Ovary (tissue), 9 donors: Measurements from ENCODE around the gene BRAF. TPM values are rescaled to one million over a fixed set of nuclear protein-coding genes. Genes with fewer than 3 reads are reported as not detected.
"Not testable (repeated sequence)": the region's sequence is repeated elsewhere in the genome, so short reads cannot be mapped to it uniquely, and the experiment has no call there.

Experiments used
- DNase-seq, 5 donors: peaks; one replicate each; pipeline ENCODE4 v3.0.0-alpha.2; 2019 to 2020
- H3K27ac ChIP-seq, 2 donors: fragments of 200-600 bp; one replicate each; pipeline versions ENCODE4 v1.5.1 to v1.8.0; 2019 to 2022
- H3K27me3 ChIP-seq: fragments of 200-600 bp; one replicate; pipeline ENCODE4 v1.8.0; 2022
- H3K36me3 ChIP-seq: fragments of 200-600 bp; sonication (generic); one replicate; pipeline ENCODE4 v1.5.1; 2019
- H3K4me1 ChIP-seq: one replicate; pipeline ENCODE4 v1.8.1; 2013; ENCODE audit warnings: mild to moderate bottlenecking, moderate library complexity; ENCODE audit not compliant: insufficient read depth
- H3K4me3 ChIP-seq: fragments of 200-600 bp; sonication (generic); one replicate; pipeline ENCODE4 v1.5.1; 2017
- H3K9me3 ChIP-seq, 2 donors: fragments of 200-600 bp in 1 of 2; sonication (generic) in 1 of 2; one replicate each; pipeline versions ENCODE4 v1.5.1 to v1.8.1; 2013 to 2019; ENCODE audit warnings: mild to moderate bottlenecking in 1 of 2, moderate library complexity in 1 of 2
- EP300 ChIP-seq: sonication (generic); formaldehyde crosslinking; IDR thresholded peaks from one replicate; pipeline ENCODE4 v1.6.1; 2017; ENCODE audit warnings: antibody characterized with exemption
- POLR2A ChIP-seq: fragments of 450-650 bp; IDR thresholded peaks from one replicate; pipeline ENCODE4 v1.6.1; 2017; ENCODE audit warnings: antibody characterized with exemption, mild to moderate bottlenecking, moderate library complexity
- WGBS, 3 donors: extraction: QIAGEN DNeasy Blood & Tissue Kit in 1 of 3; methylation state at CpG; one replicate each; pipeline versions ENCODE4 v1.1.5 to v1.1.7; 2013 to 2017; 5-methylcytosine and 5-hydroxymethylcytosine counted together
- intact Hi-C, 4 donors: fragments of 100-400 bp; cut with DNase I; formaldehyde crosslinking; loops; one replicate each; pipeline versions ENCODE4 v1.11.0 to v1.15.1; 2022 to 2023
- polyA plus RNA-seq, 2 donors: library from polyadenylated mRNA; stranded (reverse); fragments of 200-250 nt in 1 of 2; fragments of 350-450 nt in 1 of 2; fragmentation: Illumina TruSeq in 1 of 2; extraction: RNeasy Lipid Tissue Mini Kit (QIAGEN cat#74804) in 1 of 2; gene quantifications; one replicate each; pipeline ENCODE4 v1.2.3, GENCODE V29; 2013 to 2014
- total RNA-seq, 7 donors: library from RNA; depleted of rRNA in 2 of 7; stranded (reverse); fragments of >200 nt in 2 of 7; fragmentation: NEBNext Ultra II Directional in 3 of 7; extraction: Animal tissue kit (Norgen Biotek cat#: 25700) in 3 of 7; gene quantifications; one replicate each; pipeline versions ENCODE4 v1.1.0 to v1.2.4, GENCODE V29; 2016 to 2023
- TF ChIP-seq, protein P1 (sequence below), 3 donors: fragments of 450-650 bp in 2 of 3; fragments of 200-600 bp in 1 of 3; IDR thresholded peaks; one replicate each; pipeline versions ENCODE4 v1.5.1 to v1.8.0; 2016 to 2022; ENCODE audit warnings: antibody characterized with exemption in 3 of 3, mild to moderate bottlenecking in 1 of 3
- donor health status: DM: no; HTN: no; CAD: no; lungs with moderate emphysema.
- donor health status: DM: no; HTN: no; CAD: no.
- donor health status: Bipolar disorder and iron deficiency.
- donor health status: DM: yes; HTN: yes; CAD: no.
- donor health status: DM: no; HTN: no; CAD: no.
- donor health status: DM: yes; HTN: yes; CAD: no.

The BRAF gene
- total and polyA plus RNA-seq, 9 donors: 8.3 to 52.0 (median 41.2) TPM

DNA sequence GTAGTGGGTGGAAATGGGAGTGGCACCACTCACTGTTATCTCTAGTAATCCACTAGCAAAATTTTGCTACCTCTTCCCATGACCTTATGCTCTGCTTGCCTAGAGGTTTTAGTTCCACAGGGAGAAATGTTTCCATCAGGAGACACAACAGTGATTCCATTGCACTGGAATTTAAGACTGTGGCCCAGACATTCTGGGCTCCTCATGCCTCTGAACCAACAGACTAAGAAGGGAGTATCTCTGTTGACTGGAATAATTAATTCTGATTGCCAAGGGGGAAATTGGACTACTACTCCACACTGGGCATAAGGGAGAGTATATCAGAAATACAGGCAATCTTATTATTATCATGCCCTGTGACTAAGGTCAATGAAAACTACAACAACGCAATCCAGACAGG, 16.2 kb upstream of the BRAF start:
- Histone ChIP-seq H3K4me3 (no peak overlapping the region), H3K27me3 (no peaks in the 10 kb centered on the region), H3K4me1 (no peaks in the 10 kb centered on the region), H3K9me3 (no peaks in the 10 kb centered on the region), H3K27ac (no peak overlapping the region), H3K36me3 (no peaks in the 10 kb centered on the region)
- WGBS, 3 donors: 69 to 76% (median 75%) methylated on average over 1 of the region's 1 CpG
- intact Hi-C loops: no loop called here
- no peak for DNase-seq
- TF ChIP-seq POLR2A (no peak), EP300 (no peak)
- TF ChIP-seq, protein P1, sequence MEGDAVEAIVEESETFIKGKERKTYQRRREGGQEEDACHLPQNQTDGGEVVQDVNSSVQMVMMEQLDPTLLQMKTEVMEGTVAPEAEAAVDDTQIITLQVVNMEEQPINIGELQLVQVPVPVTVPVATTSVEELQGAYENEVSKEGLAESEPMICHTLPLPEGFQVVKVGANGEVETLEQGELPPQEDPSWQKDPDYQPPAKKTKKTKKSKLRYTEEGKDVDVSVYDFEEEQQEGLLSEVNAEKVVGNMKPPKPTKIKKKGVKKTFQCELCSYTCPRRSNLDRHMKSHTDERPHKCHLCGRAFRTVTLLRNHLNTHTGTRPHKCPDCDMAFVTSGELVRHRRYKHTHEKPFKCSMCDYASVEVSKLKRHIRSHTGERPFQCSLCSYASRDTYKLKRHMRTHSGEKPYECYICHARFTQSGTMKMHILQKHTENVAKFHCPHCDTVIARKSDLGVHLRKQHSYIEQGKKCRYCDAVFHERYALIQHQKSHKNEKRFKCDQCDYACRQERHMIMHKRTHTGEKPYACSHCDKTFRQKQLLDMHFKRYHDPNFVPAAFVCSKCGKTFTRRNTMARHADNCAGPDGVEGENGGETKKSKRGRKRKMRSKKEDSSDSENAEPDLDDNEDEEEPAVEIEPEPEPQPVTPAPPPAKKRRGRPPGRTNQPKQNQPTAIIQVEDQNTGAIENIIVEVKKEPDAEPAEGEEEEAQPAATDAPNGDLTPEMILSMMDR (IDR thresholded peaks at IDR 0.05): no peak

DNA sequence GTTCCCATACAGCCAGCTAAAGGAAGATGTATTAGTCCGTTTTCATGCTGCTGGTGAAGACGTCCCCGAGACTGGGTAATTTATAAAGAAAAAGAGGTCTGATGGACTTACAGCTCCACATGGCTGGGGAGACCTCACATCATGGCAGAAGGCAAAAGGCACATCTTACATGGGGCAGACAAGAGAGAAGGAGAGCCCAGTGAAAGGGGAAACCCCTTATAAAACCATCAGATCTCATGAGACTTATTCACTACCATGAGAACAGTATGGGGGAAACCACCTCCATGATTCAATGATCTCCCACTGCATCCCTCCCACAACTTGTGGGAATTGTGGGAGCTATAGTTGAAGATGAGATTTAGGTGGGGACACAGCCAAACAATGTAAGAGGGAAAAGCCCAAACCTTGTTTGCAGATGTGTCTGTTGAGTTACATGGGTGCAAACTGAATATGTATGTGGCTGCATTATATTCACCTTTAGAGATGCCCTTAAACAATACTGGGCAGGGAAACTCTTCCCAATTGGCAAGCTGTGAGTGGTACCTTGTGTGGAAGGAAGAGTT, 13.1 kb upstream of the BRAF start:
- no peak for DNase-seq
- H3K36me3 ChIP-seq: no peaks in the 10 kb centered on the region
- H3K27ac ChIP-seq: no peak overlapping the region
- H3K4me1 ChIP-seq: no peaks in the 10 kb centered on the region
- intact Hi-C loops: no loop called here
- 71 to 93% (median 78%) methylated on average over 3 of the region's 3 CpGs for WGBS, 3 donors
- no peak for TF ChIP-seq POLR2A
- H3K27me3 ChIP-seq: no peaks in the 10 kb centered on the region
- H3K4me3 ChIP-seq: no peak overlapping the region
- no peaks in the 10 kb centered on the region for H3K9me3 ChIP-seq

DNA sequence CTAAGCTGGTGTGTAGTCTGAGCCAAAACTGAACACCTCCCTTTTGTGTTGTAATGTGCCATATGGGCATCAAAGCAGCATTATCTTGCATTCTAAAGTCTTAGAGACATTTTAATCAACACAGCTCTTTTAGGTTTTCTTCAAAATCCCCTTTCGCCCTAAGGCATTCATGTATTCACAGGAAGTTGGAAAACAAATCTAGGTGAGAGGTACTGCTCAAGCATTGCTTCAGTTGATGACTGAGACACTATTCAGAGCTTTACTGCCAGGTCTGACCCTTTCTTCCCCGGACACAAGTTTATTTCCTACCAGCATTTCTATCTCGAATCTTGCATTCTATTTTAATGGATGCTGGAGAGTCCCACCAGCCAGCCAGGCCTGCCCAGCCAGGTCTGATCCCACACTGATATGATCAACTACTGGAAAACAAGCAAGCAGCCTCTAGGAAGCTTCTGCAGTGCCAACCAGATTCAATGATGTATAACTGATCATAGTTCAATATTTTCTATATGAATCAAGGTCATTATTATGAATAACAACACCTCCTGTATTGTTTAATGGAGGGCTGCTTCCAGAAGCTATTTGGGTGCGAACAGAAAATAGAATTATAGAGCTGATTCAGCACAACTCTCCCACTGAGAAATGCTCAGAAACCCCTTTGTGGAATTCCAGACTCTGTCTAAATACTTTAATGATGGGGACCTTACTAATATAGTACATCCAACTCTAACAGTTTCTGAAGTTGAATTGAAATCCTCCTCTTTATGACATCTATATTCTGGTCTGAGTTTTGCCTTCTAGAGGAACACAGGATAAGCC, 4.0 kb upstream of the BRAF start:
- DNase-seq: no peak
- no peaks in the 10 kb centered on the region for H3K4me1 ChIP-seq
- TF ChIP-seq POLR2A (no peak), EP300 (no peak)
- TF ChIP-seq, protein P1 (IDR thresholded peaks at IDR 0.05): no peak
- H3K4me3 ChIP-seq: no peak overlapping the region
- WGBS, 3 donors: 77 to 88% (median 84%) methylated on average over 4 of the region's 4 CpGs
- H3K9me3 ChIP-seq: no peaks in the 10 kb centered on the region
- intact Hi-C loops: loop anchor here in 2 of 4 donors (5.0 to 10.0 kb wide), 3 partner anchors 114 to 1704 kb away; no protein-coding TSS in a partner anchor
- H3K36me3 ChIP-seq: no peaks in the 10 kb centered on the region
- no peak overlapping the region for H3K27ac ChIP-seq
- H3K27me3 ChIP-seq: no peaks in the 10 kb centered on the region

DNA sequence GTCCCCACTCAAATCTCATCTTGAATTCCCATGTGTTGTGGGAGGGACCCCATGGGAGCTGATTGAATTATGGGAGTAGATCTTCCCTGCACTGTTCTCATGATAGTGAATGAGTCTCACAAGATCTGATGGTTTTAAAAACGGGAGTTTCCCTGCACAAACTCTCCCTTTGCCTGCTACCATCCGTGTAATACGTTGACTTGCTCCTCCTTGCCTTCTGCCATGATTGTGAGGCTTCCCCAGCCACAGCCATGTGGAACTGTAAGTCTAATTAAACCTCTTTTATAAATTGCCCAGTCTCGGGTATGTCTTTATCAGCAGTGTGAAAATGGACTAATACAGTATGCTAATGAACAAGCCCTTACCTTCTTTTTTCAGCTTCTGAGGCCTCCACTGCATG, 3.2 kb upstream of the BRAF start:
- H3K9me3 ChIP-seq, H3K4me1 ChIP-seq, H3K4me3 ChIP-seq, H3K36me3 ChIP-seq, H3K27ac ChIP-seq, H3K27me3 ChIP-seq, DNase-seq: not testable (repeated sequence)
- 70 to 77% (median 73%) methylated on average over 4 of the region's 4 CpGs for WGBS, 3 donors
- intact Hi-C loops: loop anchor here in 2 of 4 donors (5.0 to 10.0 kb wide), 3 partner anchors 113 to 1704 kb away; no protein-coding TSS in a partner anchor

DNA sequence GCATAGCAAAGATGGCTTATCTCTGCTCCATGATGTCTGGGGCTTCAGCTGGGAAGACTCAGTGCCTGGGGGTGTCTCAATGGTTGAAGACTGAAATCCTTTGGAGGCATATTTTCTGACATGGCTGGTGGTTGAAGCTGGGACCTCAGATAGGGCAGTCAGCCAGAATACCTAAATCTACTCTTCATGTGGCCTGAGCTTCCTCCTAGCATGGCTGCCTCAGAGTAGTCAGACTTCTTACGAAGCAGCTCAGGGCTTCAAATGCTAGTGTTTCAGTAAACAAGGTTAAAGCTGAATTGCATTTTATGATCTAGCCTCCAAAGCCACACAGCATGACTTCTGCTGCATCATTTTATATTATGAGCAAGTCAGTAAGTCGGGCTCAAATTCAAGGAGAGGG, 2.6 kb upstream of the BRAF start:
- no peak for DNase-seq
- no peak overlapping the region for H3K27ac ChIP-seq
- no peaks in the 10 kb centered on the region for H3K9me3 ChIP-seq
- no peaks in the 10 kb centered on the region for H3K36me3 ChIP-seq
- H3K27me3 ChIP-seq: no peaks in the 10 kb centered on the region
- TF ChIP-seq, protein P1 (IDR thresholded peaks at IDR 0.05): no peak
- no peak for TF ChIP-seq POLR2A
- TF ChIP-seq EP300: no peak
- WGBS, 3 donors: 95 to 96% (median 95%) methylated on average over 2 of the region's 2 CpGs
- H3K4me3 ChIP-seq: no peak overlapping the region
- intact Hi-C loops: loop anchor here in 2 of 4 donors (5.0 to 10.0 kb wide), 3 partner anchors 113 to 1705 kb away; no protein-coding TSS in a partner anchor
- H3K4me1 ChIP-seq: no peaks in the 10 kb centered on the region
